Panc1 (cell line): ENCODE results near the gene CSMD2. TPM values are rescaled to one million over a fixed set of nuclear protein-coding genes. Genes with fewer than 3 reads are reported as not detected.

Source experiments
- ATAC-seq: fragments of 200-7000 bp; cut with Tn5 transposase; 2 replicates; pipeline ENCODE4 v1.9.1; 2020; ENCODE audit warnings: mild to moderate bottlenecking, moderate library complexity
- BruUV-seq: library from RNA; stranded (reverse); fragments of 400-500 nt; replicated peaks from 2 replicates; lab custom pipeline; 2021; lab: Mats Ljungman, UMichigan
- CTCF ChIA-PET: fragments of 300-600 bp; sonication (Branson Sonifier 250); formaldehyde crosslinking; loops from one replicate; lab custom pipeline; 2022; ENCODE audit warnings: antibody characterized with exemption; lab: Charles Lee
- POLR2A ChIA-PET: fragments of 300-600 bp; sonication (Branson Sonifier 250); formaldehyde crosslinking; loops from one replicate; lab custom pipeline; 2022; ENCODE audit warnings: antibody characterized with exemption; lab: Charles Lee
- DNase-seq: peaks from one replicate; pipeline ENCODE4 v3.0.0-alpha.2; 2010; ENCODE audit warnings: low read depth, low spot score
- H3K27ac ChIP-seq: 2 replicates; pipeline ENCODE4 v1.5.1; 2011; ENCODE audit warnings: mild to moderate bottlenecking, low read length, inconsistent platforms
- H3K27me3 ChIP-seq: fragments of 200-500 bp; sonication (Bioruptor generic); 2 replicates; pipeline ENCODE4 v1.6.0; 2014; ENCODE audit warnings: low read length, inconsistent platforms; ENCODE audit not compliant: control insufficient read depth, insufficient read depth
- H3K36me3 ChIP-seq: fragments of 200-500 bp; sonication (Bioruptor generic); 2 replicates; pipeline ENCODE4 v1.5.1; 2014; ENCODE audit warnings: inconsistent platforms, mild to moderate bottlenecking, low read length, moderate library complexity; ENCODE audit not compliant: control insufficient read depth, insufficient read depth
- H3K4me1 ChIP-seq: 2 replicates; pipeline ENCODE4 v1.5.1; 2011; ENCODE audit warnings: inconsistent platforms, mild to moderate bottlenecking, low read length, moderate library complexity; ENCODE audit not compliant: control insufficient read depth, insufficient read depth
- H3K4me3 ChIP-seq, 2 experiments: 2 replicates each; pipeline ENCODE4 v1.5.1; 2011 to 2012; ENCODE audit warnings: low read depth in 2 of 2, low read length in 2 of 2, mild to moderate bottlenecking in 2 of 2, inconsistent platforms in 1 of 2, moderate library complexity in 1 of 2
- H3K9me3 ChIP-seq: fragments of 200-500 bp; sonication (Bioruptor generic); 2 replicates; pipeline ENCODE4 v1.5.1; 2014; ENCODE audit warnings: low read depth, mild to moderate bottlenecking, inconsistent platforms, low read length, moderate library complexity; ENCODE audit not compliant: control insufficient read depth, insufficient read depth
- POLR2AphosphoS5 ChIP-seq: IDR thresholded peaks from 2 replicates; pipeline ENCODE4 v1.6.1; 2012; ENCODE audit warnings: mild to moderate bottlenecking, low read depth, low read length, moderate library complexity
- SIN3A ChIP-seq: IDR thresholded peaks from 2 replicates; pipeline ENCODE4 v1.6.1; 2012; ENCODE audit warnings: low read depth, mild to moderate bottlenecking, low read length, moderate library complexity, borderline replicate concordance; ENCODE audit not compliant: insufficient read depth
- TCF7L2 ChIP-seq: IDR thresholded peaks from 2 replicates; pipeline ENCODE4 v1.6.1; 2011; ENCODE audit warnings: mild to moderate bottlenecking, low read depth, low read length, inconsistent platforms
- in situ Hi-C: cut with HindIII; loops from 2 replicates; pipeline ENCODE4 v1.10.0; 2016; ENCODE audit warnings: low sequenced_read_pairs, low pct_unique_long_range_greater_than_20kb
- intact Hi-C: fragments of 100-400 bp; cut with micrococcal nuclease; formaldehyde crosslinking; loops from one replicate; pipeline ENCODE4 v1.10.0; 2022; ENCODE audit not compliant: unreplicated experiment
- total RNA-seq: library from RNA; stranded (reverse); gene quantifications from one replicate; pipeline ENCODE4 v1.2.1, GENCODE V29; 2021; ENCODE audit not compliant: unreplicated experiment
- TF ChIP-seq, protein P1 (sequence below), 2 experiments: IDR thresholded peaks; 2 replicates each; pipeline ENCODE4 v1.6.1; 2011 to 2012; ENCODE audit warnings: low read depth in 2 of 2, control low read depth in 1 of 2, low read length in 1 of 2, mild to moderate bottlenecking in 1 of 2, moderate library complexity in 1 of 2; ENCODE audit not compliant: insufficient read depth in 1 of 2
- TF ChIP-seq, protein P2 (sequence below): fragments of 450-650 bp; IDR thresholded peaks from 2 replicates; pipeline ENCODE4 v1.5.1; 2017; ENCODE audit warnings: mild to moderate bottlenecking

Gene CSMD2
- total RNA-seq, 1 experiment from 2014 or later: not detected

DNA sequence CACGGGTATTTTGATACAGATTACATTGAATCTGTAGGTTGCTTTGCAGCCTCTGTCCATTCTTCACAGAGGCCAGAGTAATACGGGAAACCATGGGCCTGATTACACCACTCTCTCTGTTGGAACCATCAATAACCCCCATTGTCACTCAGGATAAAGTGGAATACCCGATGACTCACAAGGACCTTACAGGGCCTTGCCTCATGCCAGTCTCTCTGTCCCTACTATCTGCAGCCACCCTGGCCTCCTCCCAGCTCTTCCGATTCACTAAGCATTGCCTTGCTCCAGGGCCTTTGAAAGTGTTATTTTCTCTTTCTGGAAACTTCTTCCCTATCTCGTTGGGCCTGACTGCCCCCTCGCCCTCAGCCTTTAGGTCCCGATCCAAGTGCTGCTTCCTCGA, 239.4 kb downstream of the CSMD2 start:
- intact Hi-C loops: no loop called here

DNA sequence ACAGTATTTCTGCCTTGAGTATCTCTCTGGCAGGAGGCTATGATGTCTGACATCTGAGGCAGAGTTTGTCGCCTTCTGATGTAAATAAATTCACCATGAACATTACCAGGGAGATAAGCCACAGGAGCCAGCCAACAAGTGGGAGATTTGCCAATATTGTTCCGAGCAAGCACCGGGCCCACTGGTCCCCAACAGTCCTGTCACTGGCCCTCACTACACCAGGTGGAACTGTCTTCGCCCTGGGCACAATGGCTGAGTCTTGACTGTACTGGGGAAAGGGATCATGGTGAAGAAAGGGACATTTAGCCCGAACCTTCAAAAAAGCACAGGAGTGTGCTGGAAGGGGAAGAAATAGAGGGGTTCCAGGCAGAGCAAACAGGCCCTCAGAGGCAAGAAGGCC, 243.7 kb downstream of the CSMD2 start:
- POLR2A ChIA-PET: no interaction called here
- no peak for ATAC-seq

More for the DNA sequence above, 239.4 kb downstream of the CSMD2 start:
- H3K4me1 ChIP-seq: no peaks in the 10 kb centered on the region
- no peak for DNase-seq
- no peak for ATAC-seq
- H3K27me3 ChIP-seq: no peaks in the 10 kb centered on the region
- no peak overlapping the region for H3K27ac ChIP-seq
- H3K36me3 ChIP-seq: no peaks in the 10 kb centered on the region
- in situ Hi-C loops: no loop called here
- H3K9me3 ChIP-seq: no peaks in the 10 kb centered on the region
- POLR2A ChIA-PET: no interaction called here
- CTCF ChIA-PET: no interaction called here
- BruUV-seq: no TSS peak
- H3K4me3 ChIP-seq: no peak overlapping the region
- TF ChIP-seq TCF7L2: no peak
- no peak for TF ChIP-seq SIN3A

More for the DNA sequence above, 243.7 kb downstream of the CSMD2 start:
- no peak overlapping the region for H3K4me3 ChIP-seq
- in situ Hi-C loops (no loop called here), intact Hi-C loops (no loop called here)
- H3K4me1 ChIP-seq: no peaks in the 10 kb centered on the region
- CTCF ChIA-PET: no interaction called here
- no TSS peak for BruUV-seq
- no peaks in the 10 kb centered on the region for H3K9me3 ChIP-seq
- TF ChIP-seq, protein P1, sequence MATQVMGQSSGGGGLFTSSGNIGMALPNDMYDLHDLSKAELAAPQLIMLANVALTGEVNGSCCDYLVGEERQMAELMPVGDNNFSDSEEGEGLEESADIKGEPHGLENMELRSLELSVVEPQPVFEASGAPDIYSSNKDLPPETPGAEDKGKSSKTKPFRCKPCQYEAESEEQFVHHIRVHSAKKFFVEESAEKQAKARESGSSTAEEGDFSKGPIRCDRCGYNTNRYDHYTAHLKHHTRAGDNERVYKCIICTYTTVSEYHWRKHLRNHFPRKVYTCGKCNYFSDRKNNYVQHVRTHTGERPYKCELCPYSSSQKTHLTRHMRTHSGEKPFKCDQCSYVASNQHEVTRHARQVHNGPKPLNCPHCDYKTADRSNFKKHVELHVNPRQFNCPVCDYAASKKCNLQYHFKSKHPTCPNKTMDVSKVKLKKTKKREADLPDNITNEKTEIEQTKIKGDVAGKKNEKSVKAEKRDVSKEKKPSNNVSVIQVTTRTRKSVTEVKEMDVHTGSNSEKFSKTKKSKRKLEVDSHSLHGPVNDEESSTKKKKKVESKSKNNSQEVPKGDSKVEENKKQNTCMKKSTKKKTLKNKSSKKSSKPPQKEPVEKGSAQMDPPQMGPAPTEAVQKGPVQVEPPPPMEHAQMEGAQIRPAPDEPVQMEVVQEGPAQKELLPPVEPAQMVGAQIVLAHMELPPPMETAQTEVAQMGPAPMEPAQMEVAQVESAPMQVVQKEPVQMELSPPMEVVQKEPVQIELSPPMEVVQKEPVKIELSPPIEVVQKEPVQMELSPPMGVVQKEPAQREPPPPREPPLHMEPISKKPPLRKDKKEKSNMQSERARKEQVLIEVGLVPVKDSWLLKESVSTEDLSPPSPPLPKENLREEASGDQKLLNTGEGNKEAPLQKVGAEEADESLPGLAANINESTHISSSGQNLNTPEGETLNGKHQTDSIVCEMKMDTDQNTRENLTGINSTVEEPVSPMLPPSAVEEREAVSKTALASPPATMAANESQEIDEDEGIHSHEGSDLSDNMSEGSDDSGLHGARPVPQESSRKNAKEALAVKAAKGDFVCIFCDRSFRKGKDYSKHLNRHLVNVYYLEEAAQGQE (IDR thresholded peaks at IDR 0.05; ENCODE audit: insufficient read depth in 1 of 2, low read depth in 2 of 2, low read length in 1 of 2): no peak
- TF ChIP-seq TCF7L2: no peak
- no peak for TF ChIP-seq SIN3A
- no peak for TF ChIP-seq POLR2AphosphoS5
- TF ChIP-seq, protein P2, sequence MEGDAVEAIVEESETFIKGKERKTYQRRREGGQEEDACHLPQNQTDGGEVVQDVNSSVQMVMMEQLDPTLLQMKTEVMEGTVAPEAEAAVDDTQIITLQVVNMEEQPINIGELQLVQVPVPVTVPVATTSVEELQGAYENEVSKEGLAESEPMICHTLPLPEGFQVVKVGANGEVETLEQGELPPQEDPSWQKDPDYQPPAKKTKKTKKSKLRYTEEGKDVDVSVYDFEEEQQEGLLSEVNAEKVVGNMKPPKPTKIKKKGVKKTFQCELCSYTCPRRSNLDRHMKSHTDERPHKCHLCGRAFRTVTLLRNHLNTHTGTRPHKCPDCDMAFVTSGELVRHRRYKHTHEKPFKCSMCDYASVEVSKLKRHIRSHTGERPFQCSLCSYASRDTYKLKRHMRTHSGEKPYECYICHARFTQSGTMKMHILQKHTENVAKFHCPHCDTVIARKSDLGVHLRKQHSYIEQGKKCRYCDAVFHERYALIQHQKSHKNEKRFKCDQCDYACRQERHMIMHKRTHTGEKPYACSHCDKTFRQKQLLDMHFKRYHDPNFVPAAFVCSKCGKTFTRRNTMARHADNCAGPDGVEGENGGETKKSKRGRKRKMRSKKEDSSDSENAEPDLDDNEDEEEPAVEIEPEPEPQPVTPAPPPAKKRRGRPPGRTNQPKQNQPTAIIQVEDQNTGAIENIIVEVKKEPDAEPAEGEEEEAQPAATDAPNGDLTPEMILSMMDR: no peak
- no peak for DNase-seq
- H3K36me3 ChIP-seq: no peaks in the 10 kb centered on the region
- H3K27me3 ChIP-seq: 0 out of 2 replicates have a peak, but pooled peaks cover 1% of the 10 kb centered on the region
- H3K27ac ChIP-seq: no peak overlapping the region
